ENCODE measurements around the gene ZNF629.

Gene ZNF629

GRCh38 chr16:30777591-30778297 is 9.3 kb downstream of the ZNF629 start (continued):
- no peak; the same call in 1 of the 2 replicates for TF ChIP-seq GLIS3 (CRISPR knock-in tag; IDR thresholded peaks at IDR 0.05)
- TF ChIP-seq ISL1 (CRISPR knock-in tag; IDR thresholded peaks at IDR 0.05) = no peak
- no peak for TF ChIP-seq POU6F1 (CRISPR knock-in tag; IDR thresholded peaks at IDR 0.05; ENCODE audit: borderline replicate concordance, low read depth)

GRCh38 chr16:30775392-30776188 is 11.4 kb downstream of the ZNF629 start:
- ATAC-seq = peak; percentile 87
- TF ChIP-seq CSDC2 (CRISPR knock-in tag; IDR thresholded peaks at IDR 0.05) = 0 out of 2 replicates have a peak, but pooled peaks have one; percentile 17
- 0 out of 2 replicates have a peak, but pooled peaks have one; percentile 18 for TF ChIP-seq ZFP3 (CRISPR knock-in tag; IDR thresholded peaks at IDR 0.05)
- TF ChIP-seq SNAI2 (CRISPR knock-in tag; IDR thresholded peaks at IDR 0.05) = no peak
- no peak for TF ChIP-seq RARB (CRISPR knock-in tag; IDR thresholded peaks at IDR 0.05)
- TF ChIP-seq TCF4 (CRISPR knock-in tag; IDR thresholded peaks at IDR 0.05; ENCODE audit: borderline replicate concordance) = no peak
- no peak for TF ChIP-seq ZNF565 (CRISPR knock-in tag; conservative IDR thresholded peaks at IDR 0.05; ENCODE audit: low read depth)
- peak; percentile 44; the same call in 1 of the 2 replicates for TF ChIP-seq POU6F1 (CRISPR knock-in tag; IDR thresholded peaks at IDR 0.05; ENCODE audit: borderline replicate concordance, low read depth)
- no peak for TF ChIP-seq PPARA (CRISPR knock-in tag; IDR thresholded peaks at IDR 0.05; ENCODE audit: borderline replicate concordance)
- no peak for TF ChIP-seq PATZ1 (CRISPR knock-in tag; IDR thresholded peaks at IDR 0.05; ENCODE audit: borderline replicate concordance)
- no peak for TF ChIP-seq CREB5 (CRISPR knock-in tag; IDR thresholded peaks at IDR 0.05; ENCODE audit: low read depth)
- peak; percentile 84 for TF ChIP-seq ZNF70 (CRISPR knock-in tag; IDR thresholded peaks at IDR 0.05)
- no peak for TF ChIP-seq ZFP30 (CRISPR knock-in tag; IDR thresholded peaks at IDR 0.05)
- TF ChIP-seq ARNTL (CRISPR knock-in tag; IDR thresholded peaks at IDR 0.05; ENCODE audit: borderline replicate concordance, low read depth) = no peak
- no peak for TF ChIP-seq TSHZ2 (CRISPR knock-in tag; IDR thresholded peaks at IDR 0.05)

- TF ChIP-seq ZNF8 (CRISPR knock-in tag; IDR thresholded peaks at IDR 0.05) = no peak
- no peak for TF ChIP-seq ZFP30 (CRISPR knock-in tag; IDR thresholded peaks at IDR 0.05)
- TF ChIP-seq CSRNP3 (CRISPR knock-in tag; IDR thresholded peaks at IDR 0.05) = no peak
- TF ChIP-seq TCF4 (CRISPR knock-in tag; IDR thresholded peaks at IDR 0.05; ENCODE audit: borderline replicate concordance) = no peak
- TF ChIP-seq ESRRG (CRISPR knock-in tag; IDR thresholded peaks at IDR 0.05) = no peak
- TF ChIP-seq OSR1 (CRISPR knock-in tag; IDR thresholded peaks at IDR 0.05) = no peak
- TF ChIP-seq CSDC2 (CRISPR knock-in tag; IDR thresholded peaks at IDR 0.05) = no peak
- no peak; the same call in 2 of the 3 replicates for ATAC-seq
Observed at GRCh38 chr16:30775131-30775391, 11.9 kb downstream of the ZNF629 start.
